ENCODE measurements around the gene AOPEP.

Gene AOPEP

DNA sequence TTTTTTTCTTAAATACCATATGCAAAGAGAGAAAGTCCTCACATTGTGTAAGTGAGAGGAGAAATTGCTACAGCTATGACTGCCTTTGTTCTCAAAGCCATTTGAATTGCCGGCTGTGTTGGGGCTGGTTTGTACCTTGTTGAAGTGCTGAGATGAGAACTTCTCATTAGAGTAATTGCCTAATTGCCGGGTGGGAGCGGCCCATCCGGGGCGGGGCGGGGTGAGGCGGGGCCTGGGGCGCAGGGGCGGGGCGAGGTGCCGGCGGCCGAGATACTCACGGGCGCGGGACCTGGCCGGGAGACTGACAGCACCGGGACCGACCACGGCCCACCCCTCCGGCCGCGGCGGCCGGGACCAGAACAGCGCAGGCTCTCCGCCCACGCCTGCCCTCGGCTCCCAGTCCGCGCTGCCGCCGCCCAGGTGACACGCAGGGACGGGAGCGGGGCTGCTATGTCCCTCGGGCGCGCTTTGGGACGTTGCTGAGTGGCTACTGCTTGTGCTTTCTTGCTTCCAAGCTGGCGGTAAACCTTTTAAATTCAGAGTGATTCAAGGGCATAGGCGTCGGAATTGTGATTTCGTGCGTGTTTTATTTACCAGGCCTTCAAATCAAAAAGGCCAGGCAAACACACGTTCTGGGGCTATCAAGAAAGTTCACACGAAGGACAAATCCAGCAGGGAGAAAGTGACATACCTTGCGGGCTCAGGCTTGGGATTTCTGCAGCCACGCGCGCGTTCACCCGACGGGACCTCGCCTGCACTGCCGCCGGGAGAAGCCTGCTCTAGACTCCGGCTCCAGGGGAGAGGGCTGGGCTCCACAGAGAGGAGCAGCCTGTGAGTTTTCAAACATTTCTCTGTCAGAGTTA lies 322.0 kb downstream of the AOPEP start:
- peak; percentile 43 for DNase-seq

DNA sequence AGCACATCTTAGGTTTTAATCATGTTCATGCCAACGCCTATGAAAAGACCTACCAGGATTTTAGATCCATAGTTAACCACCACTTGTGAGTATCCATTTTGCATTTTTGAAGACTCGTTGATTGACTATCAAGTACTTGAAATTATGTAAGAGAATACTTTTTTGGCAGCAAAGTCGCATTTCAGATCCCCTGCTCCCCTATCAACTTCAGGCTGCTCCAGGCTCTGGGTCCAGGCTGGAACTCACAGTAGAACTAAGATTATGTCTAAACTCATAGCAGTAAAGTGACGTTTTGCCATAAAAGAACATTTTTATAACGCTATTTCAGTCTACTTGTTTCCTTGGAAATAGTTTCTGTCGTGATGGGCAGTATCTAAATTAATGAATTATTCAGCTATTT lies 323.3 kb downstream of the AOPEP start:
- DNase-seq = no peak

- DNase-seq = no peak
These were observed 327.4 kb downstream of the AOPEP start for GRCh38 chr9:95053611-95054570.

- DNase-seq = no peak
These were observed 328.9 kb downstream of the AOPEP start for GRCh38 chr9:95055334-95055850.

GRCh38 chr9:95055851-95056551 lies 329.5 kb downstream of the AOPEP start:
- no peak for DNase-seq

- no peak for DNase-seq
These were observed 330.6 kb downstream of the AOPEP start for GRCh38 chr9:95057101-95057500.

DNA sequence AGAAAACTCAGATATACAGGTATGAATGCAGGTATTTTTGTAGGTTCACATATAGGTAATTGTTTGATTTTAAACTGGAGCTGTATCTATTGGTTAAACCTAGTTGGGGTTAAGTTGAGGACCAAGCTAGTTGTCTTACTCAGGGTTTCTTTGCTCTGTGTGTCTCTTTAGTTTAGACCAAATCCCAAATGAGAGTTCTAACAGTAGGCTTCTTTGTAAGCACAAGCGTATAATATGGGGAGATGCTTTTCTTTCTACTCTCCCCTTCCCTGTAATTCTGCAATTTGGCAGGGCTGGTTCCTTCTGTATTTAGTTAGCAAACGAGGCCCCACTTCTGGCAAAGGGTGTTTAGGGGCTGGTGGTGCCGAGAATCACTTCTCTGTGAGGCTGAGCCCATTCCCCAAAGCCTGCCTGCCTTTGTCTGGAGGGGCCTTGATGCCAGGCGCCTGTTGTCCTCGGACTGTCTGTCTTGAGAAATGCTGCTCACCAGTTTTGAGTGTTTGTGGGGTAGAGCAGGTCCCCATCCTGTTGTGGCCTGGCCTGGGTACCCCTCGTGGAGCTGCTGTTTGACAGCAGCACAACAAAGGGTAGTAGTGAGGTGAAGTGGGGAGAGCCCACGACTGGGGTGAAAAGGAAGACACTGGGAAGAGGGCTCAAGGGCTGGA lies 331.8 kb downstream of the AOPEP start:
- no peak for DNase-seq

- no peak for DNase-seq
These were observed 332.4 kb downstream of the AOPEP start for GRCh38 chr9:95058795-95059386.

- DNase-seq = no peak
These were observed 333.7 kb downstream of the AOPEP start for GRCh38 chr9:95060234-95060633.

DNA sequence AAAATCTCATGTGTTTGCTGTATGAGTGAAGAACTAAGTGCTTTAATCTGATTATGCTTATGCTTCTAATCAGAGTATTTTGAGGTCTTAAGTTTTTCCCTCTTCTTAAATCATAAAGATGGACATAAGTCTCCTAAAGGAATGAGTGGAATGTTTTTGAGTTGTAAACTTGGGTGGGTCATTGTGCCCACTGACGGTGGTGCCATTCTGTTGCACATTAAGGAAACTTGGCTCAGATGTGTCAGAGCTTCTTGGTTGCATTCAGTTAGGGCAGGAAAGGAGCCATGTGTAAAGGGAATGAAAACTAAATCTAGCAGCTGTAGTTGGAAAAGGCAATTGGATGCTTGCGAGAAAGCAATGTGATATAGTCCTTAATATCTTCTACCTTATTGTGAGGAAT lies 334.4 kb downstream of the AOPEP start:
- no peak for DNase-seq

GRCh38 chr9:95061916-95062595 lies 335.6 kb downstream of the AOPEP start:
- DNase-seq = no peak

DNA sequence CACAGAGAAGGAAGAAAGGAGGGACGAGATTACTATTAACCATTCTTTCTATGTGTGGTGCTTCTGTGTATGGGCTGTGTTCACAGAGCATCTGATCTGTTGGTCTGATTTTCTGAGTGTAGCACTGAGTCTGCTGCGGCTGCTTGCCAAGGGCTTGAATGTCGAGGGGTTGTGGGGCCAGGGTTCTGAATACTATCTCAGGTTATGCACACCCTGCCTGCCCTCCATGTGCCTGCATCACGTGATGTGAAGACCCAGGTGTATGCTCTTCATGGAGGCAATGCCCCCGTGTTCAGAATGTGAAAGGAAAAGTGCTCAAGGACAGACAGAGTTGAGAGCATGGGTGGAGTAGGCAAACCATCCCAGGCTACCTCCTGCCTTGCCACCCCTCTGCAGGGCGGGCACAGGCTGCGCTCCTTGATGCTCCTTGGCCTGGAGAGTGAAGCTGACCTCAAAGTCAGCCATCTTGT lies 336.1 kb downstream of the AOPEP start:
- no peak for DNase-seq

DNA sequence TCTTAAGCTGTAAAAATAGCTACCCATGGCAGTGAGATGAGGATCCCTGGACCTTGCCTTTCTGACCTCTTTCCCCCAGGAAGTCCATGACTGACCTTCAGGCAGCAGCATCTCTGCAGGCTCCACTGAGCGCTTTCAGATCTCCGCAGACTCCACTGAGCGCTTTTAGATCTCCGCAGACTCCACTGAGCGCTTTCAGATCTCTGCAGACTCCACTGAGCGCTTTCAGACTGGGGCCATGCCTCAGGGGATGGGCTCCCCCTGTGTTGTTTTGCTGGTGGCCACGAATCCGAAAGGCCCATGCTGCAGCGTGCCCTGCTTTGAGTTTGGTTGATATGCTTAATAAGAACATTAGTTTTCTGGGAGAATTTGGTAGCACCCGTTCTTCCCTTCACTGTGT lies 336.8 kb downstream of the AOPEP start:
- DNase-seq = no peak

DNA sequence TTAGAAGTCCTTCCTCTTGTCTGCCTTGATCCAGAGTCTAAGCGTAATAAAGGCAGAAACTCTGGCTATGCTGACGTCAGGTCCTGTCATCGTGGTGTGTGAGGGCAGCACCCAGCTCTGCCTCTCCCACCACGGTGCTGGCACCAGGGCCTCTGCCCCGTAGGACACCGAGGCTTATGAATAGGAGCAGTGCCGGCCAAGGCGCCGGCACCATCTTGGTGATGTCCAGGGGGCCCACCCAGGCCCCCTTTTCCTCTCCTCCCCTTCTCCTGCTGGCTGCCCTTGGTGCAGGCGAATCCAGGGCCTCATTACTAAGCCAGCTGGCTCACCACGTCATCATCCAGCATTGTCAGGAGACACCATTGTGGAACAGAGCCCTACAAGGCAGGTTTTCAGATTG lies 338.7 kb downstream of the AOPEP start:
- no peak for DNase-seq

- no peak for DNase-seq
These were observed 340.6 kb downstream of the AOPEP start for GRCh38 chr9:95067057-95067456.

DNA sequence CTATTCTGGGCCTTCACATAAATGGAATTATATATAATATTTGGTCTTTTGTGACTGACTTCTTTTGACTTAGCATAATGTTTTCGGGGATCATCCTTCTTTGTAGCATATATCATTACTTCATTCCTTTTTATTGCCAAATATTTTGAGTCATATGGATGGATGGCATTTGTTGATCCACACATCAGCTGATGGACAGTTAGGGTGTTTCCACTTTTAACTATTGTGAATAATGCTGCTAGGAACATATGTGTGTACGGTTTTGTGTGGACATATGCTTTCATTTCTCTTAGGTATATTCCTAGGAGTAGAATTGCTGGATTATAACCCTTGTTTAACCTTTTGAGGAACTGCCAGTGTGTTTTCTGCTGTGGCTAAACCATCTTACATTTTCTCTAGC lies 341.4 kb downstream of the AOPEP start:
- no peak for DNase-seq

- no peak for DNase-seq
These were observed 344.1 kb downstream of the AOPEP start for GRCh38 chr9:95070549-95071021.

GRCh38 chr9:95071450-95071849 lies 345.0 kb downstream of the AOPEP start:
- no peak for DNase-seq

GRCh38 chr9:95071925-95072324 lies 345.4 kb downstream of the AOPEP start:
- no peak for DNase-seq

GRCh38 chr9:95073042-95073607 lies 346.6 kb downstream of the AOPEP start:
- no peak for DNase-seq

DNA sequence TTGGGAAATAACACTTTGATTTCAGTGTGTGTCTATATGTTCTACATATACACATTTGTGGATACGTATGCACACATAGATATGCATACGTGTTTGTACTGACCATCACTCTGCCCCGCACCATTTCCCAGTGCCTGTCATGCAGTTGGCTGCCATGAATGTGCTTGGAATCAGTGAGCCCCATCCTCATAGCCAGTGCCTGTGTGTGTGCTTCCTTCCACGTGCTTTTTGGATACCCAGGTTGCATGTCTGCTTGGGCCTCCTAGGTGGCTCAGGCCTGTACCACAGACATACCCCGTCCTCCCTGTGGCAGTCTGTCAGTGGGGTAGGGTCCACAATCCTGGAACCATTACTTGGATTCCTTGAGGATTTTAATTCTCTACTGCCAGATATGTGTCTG lies 347.4 kb downstream of the AOPEP start:
- no peak for DNase-seq
